Type B pancreatic cell (in vitro differentiated cells): ENCODE measurements around the gene ENTPD8. TPM values are rescaled to one million over a fixed set of nuclear protein-coding genes. Genes with fewer than 3 reads are reported as not detected.

Source experiments
- DNase-seq: peaks from one replicate; pipeline ENCODE4 v3.0.0; 2021; ENCODE audit warnings: mixed read lengths; ENCODE audit not compliant: unreplicated experiment; ENCODE audit errors: extremely low spot score
- H3K27ac Mint-ChIP-seq: 2 replicates; pipeline ENCODE4 v1.8.0; 2021; ENCODE audit warnings: mild to moderate bottlenecking, mixed read lengths
- H3K27me3 Mint-ChIP-seq: 2 replicates; pipeline ENCODE4 v1.8.0; 2021; ENCODE audit warnings: mixed read lengths
- H3K36me3 Mint-ChIP-seq: 2 replicates; pipeline ENCODE4 v1.8.0; 2021; ENCODE audit warnings: mixed read lengths
- H3K4me1 Mint-ChIP-seq: one replicate; pipeline ENCODE4 v1.8.0; 2021; ENCODE audit warnings: mixed read lengths; ENCODE audit not compliant: unreplicated experiment
- H3K4me3 Mint-ChIP-seq: 2 replicates; pipeline ENCODE4 v1.8.0; 2021; ENCODE audit warnings: mild to moderate bottlenecking, mixed read lengths
- H3K9me3 Mint-ChIP-seq: 2 replicates; pipeline ENCODE4 v1.8.0; 2021; ENCODE audit warnings: mixed read lengths
- total RNA-seq: library from RNA; stranded (reverse); gene quantifications from 2 replicates; pipeline ENCODE4 v1.2.1, GENCODE V29; 2021; ENCODE audit warnings: low replicate concordance
- TF ChIP-seq, protein P1 (sequence below): fragments of 200-600 bp; sonication (generic); conservative IDR thresholded peaks from 2 replicates; pipeline ENCODE4 v1.5.0; 2021; ENCODE audit warnings: antibody characterized with exemption, mild to moderate bottlenecking

ENTPD8 gene
- total RNA-seq, 1 donor from 2014 or later: 2.1 TPM

DNA sequence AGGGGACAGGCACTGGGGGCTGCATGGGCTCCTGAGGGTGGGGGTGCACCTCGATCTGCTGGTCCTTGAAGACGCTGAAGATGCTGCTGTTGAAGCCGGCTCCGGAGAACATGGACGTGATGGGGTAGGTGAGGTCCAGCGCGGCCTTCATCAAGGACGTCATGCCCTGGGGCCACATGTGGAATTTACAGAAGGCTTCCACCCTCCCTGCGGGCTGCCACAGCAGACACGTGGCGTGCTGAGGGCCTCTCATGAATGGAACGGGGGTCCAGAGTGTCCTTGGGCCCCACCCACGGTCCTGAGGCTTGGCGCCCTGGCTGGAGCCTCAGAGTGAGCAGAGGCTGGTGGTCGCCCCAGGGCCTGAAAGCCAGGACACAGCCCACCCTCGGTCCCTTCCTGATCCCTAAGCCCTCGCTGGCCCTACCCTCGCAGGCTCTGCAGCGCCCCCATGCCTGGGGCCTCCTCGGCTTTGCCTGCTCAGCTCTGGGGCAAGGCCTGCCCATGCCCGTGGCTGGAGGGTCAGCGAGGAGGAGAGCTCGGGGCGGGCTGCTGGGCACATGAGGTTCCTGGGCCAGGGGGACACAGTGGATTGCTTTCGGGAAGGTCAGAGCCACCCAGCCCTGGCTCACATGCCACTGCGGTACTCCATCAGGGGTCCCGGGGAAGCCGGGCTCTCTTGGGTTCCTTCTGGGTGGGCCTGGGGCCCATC is 23.3 kb upstream of the ENTPD8 start:
- Mint-ChIP-seq H3K9me3 (no peaks in the 10 kb centered on the region), H3K27ac (no peak overlapping the region), H3K4me1 (no peaks in the 10 kb centered on the region), H3K4me3 (no peak overlapping the region), H3K27me3 (peaks cover 8% of the 10 kb centered on the region), H3K36me3 (no peaks in the 10 kb centered on the region)
- no peak for DNase-seq
- TF ChIP-seq, protein P1, sequence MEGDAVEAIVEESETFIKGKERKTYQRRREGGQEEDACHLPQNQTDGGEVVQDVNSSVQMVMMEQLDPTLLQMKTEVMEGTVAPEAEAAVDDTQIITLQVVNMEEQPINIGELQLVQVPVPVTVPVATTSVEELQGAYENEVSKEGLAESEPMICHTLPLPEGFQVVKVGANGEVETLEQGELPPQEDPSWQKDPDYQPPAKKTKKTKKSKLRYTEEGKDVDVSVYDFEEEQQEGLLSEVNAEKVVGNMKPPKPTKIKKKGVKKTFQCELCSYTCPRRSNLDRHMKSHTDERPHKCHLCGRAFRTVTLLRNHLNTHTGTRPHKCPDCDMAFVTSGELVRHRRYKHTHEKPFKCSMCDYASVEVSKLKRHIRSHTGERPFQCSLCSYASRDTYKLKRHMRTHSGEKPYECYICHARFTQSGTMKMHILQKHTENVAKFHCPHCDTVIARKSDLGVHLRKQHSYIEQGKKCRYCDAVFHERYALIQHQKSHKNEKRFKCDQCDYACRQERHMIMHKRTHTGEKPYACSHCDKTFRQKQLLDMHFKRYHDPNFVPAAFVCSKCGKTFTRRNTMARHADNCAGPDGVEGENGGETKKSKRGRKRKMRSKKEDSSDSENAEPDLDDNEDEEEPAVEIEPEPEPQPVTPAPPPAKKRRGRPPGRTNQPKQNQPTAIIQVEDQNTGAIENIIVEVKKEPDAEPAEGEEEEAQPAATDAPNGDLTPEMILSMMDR: no peak

DNA sequence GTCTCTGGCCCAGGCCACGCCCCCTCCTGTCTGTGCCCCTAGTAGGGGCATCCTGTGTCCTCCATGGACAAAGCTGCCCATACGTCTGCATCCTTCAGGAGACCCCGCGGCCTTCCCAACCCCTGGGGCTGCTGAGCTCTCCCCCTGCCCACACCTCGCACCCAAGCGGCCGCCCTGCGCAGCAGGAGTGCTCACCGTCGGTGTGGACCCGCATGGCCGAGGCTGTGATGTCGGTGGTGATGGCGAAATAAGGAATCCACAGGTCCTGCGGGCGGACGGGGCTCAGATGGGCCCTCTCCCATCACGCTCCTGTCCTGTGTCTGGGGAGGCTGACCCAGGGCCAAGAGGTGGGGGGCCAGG is 22.8 kb upstream of the ENTPD8 start:
- Mint-ChIP-seq H3K27me3 (peaks cover 5% of the 10 kb centered on the region), H3K9me3 (no peaks in the 10 kb centered on the region), H3K27ac (no peak overlapping the region), H3K36me3 (no peaks in the 10 kb centered on the region), H3K4me3 (no peak overlapping the region), H3K4me1 (no peaks in the 10 kb centered on the region)
- DNase-seq: no peak
- TF ChIP-seq, protein P1: no peak

DNA sequence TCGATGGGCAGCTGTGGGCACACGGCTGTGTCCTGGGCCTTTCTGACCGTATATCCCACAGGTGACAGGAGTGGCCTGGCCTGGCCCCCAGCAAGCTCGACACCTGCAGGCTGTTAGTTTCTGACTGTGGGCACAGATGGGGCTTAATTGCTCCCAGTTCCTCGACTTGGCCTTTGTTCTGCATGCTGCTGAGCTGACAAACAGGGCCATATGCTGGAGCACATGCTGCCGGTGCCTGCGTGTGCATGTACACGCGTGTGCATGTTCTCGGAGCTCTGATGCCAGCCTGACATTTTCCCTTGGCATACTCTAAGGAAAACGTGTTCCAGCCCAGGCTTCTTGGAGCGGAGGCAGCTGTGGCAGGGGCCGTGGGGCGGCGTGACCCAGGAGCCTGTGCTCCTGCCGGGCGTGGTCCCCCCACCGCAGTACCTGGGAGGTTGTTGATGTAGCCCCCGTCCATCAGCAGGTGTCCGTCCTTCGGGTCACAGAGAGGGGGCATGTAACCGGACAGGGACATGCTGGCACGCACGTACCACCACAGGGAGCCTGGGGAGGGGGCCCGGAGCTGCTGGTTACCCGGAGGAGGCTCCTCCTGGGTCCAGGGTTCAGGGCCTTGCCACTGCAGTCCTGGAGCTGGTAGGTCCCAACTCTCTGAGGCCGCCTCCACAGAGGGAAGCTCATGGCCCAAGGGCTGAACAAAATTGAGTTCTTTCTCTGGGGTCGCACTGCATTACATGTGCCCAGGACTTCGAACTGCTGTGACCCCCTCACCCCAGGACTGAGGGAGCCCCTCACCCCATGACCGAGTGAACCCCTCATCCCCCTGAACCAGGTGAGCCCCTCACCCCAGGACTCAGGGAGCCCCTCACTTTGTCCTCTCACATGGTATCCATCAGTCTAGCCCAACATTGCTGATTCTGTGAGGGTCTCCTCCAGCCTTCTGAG is 22.1 kb upstream of the ENTPD8 start:
- DNase-seq: no peak
- H3K4me3 Mint-ChIP-seq: no peak overlapping the region
- H3K27me3 Mint-ChIP-seq: peaks cover 4% of the 10 kb centered on the region
- TF ChIP-seq, protein P1: no peak
- H3K4me1 Mint-ChIP-seq: no peaks in the 10 kb centered on the region
- no peaks in the 10 kb centered on the region for H3K9me3 Mint-ChIP-seq
- H3K36me3 Mint-ChIP-seq: no peaks in the 10 kb centered on the region
- no peak overlapping the region for H3K27ac Mint-ChIP-seq

DNA sequence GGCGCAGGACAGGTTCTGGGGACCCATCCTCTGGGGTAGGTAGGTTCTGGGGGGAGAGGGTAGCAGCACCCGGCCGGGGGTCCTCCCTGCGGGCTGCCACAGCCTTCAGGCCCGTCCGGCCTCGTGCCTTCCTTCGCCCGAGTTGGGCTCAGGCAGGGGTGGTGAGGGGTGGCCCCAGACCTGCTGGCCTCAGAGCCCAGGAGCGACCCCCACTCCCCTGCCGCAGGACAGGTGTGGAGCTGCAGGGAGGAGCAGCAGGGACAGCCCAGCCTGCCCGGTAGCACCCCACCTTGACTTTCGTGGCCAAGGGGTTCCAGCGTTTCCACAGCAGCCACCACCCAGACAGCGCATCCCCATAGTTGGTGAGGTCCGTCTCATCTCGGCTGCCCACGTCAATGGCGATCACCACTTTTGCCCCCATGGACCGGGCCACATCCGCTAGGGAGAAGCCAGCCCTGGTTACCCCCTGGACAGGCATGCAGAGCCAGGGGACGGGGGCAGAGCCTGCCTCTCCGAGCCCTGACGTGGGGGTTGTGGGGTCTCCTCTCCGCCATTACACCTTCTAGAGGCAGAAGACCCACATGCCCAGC is 21.3 kb upstream of the ENTPD8 start:
- Mint-ChIP-seq H3K27me3 (peaks cover 4% of the 10 kb centered on the region), H3K4me3 (no peak overlapping the region), H3K27ac (no peak overlapping the region), H3K9me3 (no peaks in the 10 kb centered on the region), H3K36me3 (no peaks in the 10 kb centered on the region), H3K4me1 (no peaks in the 10 kb centered on the region)
- no peak for DNase-seq
- TF ChIP-seq, protein P1: no peak

DNA sequence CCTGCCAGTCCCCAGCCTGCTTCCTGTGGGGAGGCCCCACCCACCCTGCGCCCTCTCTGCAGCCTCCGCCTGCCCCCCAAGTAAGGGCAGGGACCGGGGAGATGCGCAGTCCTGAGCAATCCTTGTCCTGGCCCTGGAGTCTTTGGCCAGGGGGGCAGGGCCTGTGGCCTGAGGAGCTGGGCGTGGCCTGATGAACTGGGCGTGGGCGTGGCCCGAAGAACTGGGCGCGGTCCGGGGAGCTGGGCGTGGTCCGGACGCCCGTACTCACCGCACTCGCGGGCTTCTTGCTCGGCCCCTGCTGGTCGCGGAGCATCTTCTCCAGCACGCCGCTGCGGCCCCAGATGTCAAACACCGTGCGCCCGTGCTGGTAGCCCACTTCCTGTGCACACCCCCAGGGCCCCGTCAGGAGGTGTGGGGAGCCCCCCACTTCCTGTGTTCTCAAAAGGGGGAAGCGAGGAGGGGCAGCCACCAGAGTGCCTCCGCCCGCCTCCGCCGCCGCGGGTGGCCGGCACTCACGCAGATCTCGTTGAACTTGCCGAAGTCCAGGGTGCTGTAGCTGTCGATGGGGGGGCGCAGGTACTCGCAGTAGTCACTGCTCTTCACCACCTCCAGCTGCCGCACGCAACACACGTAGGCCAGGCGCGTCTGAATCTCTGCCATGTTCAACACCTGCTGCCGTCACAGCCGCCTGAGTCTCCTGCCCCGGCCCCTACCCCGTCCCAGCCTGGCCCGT is 20.7 kb upstream of the ENTPD8 start:
- Mint-ChIP-seq H3K4me3 (no peak overlapping the region), H3K27me3 (peaks cover 4% of the 10 kb centered on the region), H3K27ac (no peak overlapping the region), H3K4me1 (no peaks in the 10 kb centered on the region), H3K36me3 (no peaks in the 10 kb centered on the region), H3K9me3 (no peaks in the 10 kb centered on the region)
- TF ChIP-seq, protein P1: peak; percentile 36
- no peak for DNase-seq
